ENCODE results near the gene SH3TC2.

DNA sequence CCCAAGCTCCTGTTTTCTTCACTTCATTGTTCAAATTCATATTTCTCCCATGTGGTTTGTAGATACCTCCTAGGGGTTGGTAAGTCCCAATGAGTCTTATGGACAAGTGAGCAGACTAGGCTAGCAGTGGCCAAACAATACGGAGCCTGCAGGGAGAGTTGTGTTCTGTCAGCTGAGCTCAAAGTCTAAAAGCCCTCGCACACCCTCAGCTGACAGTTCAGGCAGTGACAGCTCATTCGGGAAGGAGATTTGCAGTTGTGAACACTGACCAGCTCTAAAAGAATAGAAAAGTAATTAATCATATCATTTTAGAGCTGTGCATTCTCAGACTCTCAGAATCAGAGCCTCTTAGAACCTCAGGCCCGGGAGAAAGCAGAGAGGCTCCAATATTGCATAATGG is 95.1 kb downstream of the SH3TC2 start:
- TF ChIP-seq CTCF (IDR thresholded peaks at IDR 0.05) (no peak), POLR2A (IDR thresholded peaks at IDR 0.05) (no peak)

Measured in testis (tissue), 2 donors.